ENCODE measurements around the gene APH1B.

Gene APH1B

DNA sequence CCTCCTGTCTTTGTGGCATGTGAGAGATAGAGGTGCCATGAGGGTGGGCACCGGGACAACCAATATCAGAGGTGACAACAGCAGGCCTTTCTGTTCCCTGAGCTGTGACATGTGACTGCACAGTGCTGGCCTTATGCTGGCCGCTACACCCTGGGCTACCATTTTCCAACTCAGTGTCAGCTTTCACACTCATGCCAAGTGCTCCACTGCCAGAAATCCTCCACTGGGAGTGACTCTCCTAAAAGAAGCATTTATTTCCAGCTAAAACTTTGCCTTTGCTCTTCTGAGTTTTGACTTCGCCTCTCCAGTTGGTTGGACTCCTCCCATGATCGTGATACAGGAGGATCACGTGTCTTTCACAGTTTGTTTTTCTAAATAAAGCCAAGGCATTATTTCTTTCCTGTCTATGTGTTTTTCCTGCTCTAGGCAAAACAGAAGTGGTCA, 72.8 kb downstream of the APH1B start:
- DNase-seq (ENCODE audit: low read depth in 2 of 3, low spot score in 1 of 3) = no peak

DNA sequence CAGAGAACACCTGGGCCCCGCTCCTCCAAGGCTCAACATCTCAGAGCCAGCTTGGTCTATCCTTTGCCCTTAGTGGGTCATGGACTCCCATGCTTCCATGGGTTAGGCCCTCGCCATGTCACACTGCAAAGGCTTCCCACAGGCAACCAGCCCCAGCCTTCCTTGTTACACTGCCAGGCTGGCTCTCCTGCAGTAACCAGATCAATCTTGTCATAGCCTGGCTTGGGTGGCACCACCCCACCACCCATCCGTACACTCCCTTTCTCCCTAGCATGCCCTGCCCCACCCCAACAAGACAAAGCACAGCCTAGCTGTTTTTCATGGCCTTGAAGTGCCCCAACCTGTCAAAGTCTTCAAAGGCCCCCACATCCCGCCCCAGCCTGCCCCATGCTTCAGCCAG, 73.8 kb downstream of the APH1B start:
- no peak for DNase-seq (ENCODE audit: low read depth in 2 of 3, low spot score in 1 of 3)

DNA sequence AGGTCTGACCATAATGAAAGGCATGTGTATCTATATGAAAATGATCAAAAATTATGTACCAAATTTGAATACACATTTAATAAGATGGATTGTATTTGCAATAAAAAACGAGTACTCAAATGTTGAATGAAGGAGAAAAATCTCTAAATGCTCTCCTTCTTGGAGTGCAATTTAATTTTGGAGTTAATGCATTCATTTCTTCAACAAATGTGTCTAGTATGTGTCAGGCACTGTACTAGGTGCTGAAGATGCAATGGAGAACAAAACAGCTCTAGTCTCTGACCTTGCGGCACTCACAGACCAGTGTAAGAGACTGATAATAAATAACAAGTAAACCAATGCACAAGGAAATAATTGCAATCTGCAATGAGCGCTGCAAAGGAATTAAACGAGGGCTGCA, 75.4 kb downstream of the APH1B start:
- DNase-seq (ENCODE audit: low read depth in 2 of 3, low spot score in 1 of 3) = no peak

DNA sequence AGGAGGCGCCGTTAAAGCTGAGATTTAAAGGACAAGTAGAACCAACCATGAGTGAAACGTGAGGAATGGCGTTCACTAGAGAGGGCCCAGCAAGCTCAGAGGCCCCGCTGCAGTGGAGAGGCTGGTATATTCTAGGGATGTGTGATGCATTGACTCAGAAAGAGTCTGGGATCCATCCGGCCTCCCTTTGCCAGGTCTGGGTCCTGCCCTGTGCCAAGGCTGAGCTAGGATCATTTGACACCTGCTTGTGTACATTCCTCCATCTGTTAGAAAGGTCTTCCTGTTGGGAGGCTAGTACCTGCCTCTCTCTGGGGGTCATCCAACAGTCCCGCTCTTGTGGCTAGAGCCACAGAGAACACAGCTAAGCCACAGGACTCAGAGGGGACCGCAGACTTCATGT, 75.9 kb downstream of the APH1B start:
- DNase-seq (ENCODE audit: low read depth in 2 of 3, low spot score in 1 of 3) = no peak

DNA sequence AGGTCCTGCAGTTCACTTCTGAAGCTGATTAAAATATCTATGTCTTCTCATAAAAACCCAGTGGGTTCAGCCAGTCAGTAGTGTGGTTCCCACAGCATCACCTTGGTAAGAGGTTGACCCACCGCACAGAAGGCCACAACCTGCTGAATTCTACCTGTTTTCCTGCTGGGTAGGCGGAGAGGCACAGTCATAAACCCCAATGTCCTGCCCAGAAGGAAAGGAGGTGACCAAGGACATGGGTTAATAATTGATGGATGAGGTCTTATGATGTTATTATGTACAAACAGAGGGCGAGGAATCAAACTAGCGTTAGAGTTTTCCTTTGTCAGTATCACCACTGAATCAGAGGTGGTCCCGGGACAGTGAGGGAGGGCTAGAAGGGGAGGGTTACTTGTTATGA, 76.5 kb downstream of the APH1B start:
- no peak for DNase-seq (ENCODE audit: low read depth in 2 of 3, low spot score in 1 of 3)

DNA sequence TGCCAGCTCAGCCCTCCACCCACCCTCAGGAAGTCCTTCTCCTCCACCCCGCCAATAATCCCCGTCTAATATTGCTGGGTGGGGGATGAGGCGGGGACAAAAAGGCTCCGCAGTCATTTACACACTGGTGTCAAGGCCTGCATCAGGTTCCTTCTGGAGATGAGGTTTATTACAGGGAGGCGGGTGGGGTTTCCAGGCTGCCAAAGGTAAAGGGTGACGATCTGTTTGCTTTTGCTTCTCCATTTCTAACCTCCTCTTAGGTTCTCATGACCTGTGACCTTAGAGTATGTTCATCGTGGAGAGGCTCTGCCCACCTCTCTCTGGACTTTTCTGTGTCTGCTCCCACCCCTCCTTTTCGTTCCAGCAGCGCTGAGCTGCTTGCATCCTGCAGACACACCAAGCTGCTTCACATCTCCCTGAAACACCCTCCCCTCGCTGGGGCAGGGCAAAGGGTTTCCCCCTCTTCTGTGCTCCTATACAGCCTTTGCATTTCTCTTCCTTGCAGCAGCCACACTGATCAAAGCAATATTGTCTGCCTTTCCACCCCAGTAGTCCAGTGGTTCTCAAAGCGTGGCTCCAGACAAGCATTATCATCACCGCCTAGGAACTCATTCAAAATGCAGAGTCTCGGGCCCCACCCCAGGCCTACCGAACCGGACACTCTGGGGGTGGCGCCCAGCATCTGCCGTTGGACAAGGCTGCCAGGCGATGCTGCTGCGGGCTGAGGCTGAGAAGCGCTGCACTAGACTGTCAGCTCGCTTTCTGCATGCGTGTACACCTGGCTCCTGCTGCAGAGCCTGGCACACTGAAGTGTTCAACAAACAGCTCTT, 77.6 kb downstream of the APH1B start:
- no peak for DNase-seq (ENCODE audit: low read depth in 2 of 3, low spot score in 1 of 3)

DNA sequence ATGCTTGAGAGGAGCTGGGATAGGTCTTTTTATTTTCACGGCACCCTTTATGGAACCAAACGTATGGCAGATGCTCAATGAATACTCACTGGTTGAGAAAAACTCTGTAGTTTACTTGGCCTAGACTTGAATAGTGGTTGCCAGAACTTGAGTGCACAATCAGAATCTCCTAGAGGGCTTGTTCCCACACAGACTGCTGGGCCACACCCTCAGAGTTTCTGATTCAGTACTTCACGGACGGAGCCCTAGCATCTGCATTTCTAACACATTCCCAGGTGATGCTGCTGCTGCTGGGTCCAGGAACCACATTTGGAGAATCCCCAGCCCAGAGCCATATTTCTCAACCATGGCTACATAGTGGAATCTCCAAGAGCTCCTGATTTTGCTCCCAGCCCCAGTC, 79.7 kb downstream of the APH1B start:
- no peak for DNase-seq (ENCODE audit: low read depth in 2 of 3, low spot score in 1 of 3)

DNA sequence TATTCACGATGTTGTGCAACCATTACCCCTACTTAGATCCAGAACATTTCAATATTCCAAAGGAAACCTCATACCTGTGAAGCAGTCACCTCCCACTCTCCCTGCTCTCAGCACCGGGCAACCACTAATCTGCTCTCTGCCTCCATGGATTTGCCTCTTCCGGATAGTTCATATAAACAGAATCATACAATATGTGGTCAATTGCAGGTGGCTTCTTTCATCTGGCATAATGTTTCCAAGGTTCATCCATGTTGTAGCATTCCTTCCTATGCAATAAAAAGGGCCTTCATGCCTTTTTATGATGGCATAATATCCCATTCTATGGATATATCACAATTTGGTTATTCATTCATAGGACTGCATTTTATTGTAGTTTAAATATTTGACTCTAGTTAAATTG, 80.3 kb downstream of the APH1B start:
- DNase-seq (ENCODE audit: low read depth in 2 of 3, low spot score in 1 of 3) = no peak

DNA sequence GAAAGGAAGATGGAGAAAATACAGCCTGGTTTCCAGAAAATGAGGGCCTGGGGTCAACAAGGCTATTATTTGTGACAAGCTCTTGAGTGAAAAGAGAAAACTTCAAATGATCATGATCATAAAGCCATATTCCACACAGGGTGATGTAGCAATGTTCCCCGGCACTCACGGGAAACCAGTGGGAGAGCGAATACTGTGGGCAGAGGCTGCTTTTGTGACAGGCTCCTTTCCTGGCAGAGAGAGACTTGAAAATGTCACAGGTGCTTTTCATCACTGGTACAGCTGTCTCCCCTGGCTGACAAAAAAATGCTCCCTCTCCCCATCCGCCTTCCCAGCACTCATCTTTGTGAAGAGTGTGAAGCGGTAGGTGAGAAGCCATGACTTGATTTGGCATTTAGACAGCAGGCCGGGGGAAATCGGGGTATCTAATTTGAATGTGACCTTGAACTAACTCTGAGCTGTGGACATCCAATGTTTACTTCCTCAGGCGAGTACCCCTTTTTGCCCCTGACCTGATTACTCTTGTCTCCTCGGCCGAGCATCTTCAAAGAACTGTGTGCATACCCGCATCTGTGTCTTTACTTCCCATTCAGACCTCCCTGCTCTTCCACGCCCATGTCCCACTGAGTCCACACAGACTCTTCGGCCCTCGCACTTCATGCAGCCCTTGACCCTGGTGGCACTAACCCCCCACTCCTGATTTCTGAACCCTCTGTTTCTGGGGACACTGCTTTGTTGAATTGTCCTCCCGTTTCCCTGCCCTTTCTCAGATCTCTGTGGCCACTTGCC, 81.0 kb downstream of the APH1B start:
- no peak for DNase-seq (ENCODE audit: low read depth in 2 of 3, low spot score in 1 of 3)
